Keratinocyte (primary cell): ENCODE measurements around the gene DNAH17. TPM values are rescaled to one million over a fixed set of nuclear protein-coding genes. Genes with fewer than 3 reads are reported as not detected.

Source experiments
- DNase-seq: peaks from one replicate; pipeline ENCODE4 v3.0.0-alpha.2; 2011; ENCODE audit warnings: low read depth, missing footprints, low spot score
- FAIRE-seq: peaks from 2 replicates; lab custom pipeline; 2011; peaks lifted over from hg19 to GRCh38; lab: Jason Lieb, UNC
- H2AFZ ChIP-seq: 2 replicates; pipeline ENCODE4 v1.6.0; 2012; ENCODE audit warnings: low read length, control low read depth, inconsistent platforms; ENCODE audit not compliant: control insufficient read depth
- H3K27ac ChIP-seq: 2 replicates; pipeline ENCODE4 v1.5.1; 2011; ENCODE audit warnings: low read length; ENCODE audit not compliant: control insufficient read depth, insufficient read depth
- H3K27me3 ChIP-seq: 3 replicates; pipeline ENCODE4 v1.6.0; 2011; ENCODE audit warnings: low read length; ENCODE audit not compliant: control insufficient read depth, insufficient read depth; ENCODE audit errors: extremely low read depth
- H3K36me3 ChIP-seq, 2 experiments: 2 replicates in 1 of 2; 3 replicates in 1 of 2; pipeline ENCODE4 v1.5.1; 2011; ENCODE audit warnings: low read length in 2 of 2, mild to moderate bottlenecking in 1 of 2; ENCODE audit not compliant: control insufficient read depth in 2 of 2, insufficient read depth in 2 of 2; ENCODE audit errors: extremely low read depth in 1 of 2
- H3K4me1 ChIP-seq: 3 replicates; pipeline ENCODE4 v1.5.1; 2011; ENCODE audit warnings: low read length; ENCODE audit not compliant: control insufficient read depth, insufficient read depth; ENCODE audit errors: extremely low read depth
- H3K4me2 ChIP-seq: 3 replicates; pipeline ENCODE4 v1.6.0; 2011; ENCODE audit warnings: low read depth, low read length; ENCODE audit not compliant: control insufficient read depth, insufficient read depth; ENCODE audit errors: extremely low read depth
- H3K4me3 ChIP-seq, 3 experiments: fragments of 200-600 bp in 1 of 3; sonication (generic) in 1 of 3; 2 replicates in 2 of 3; 3 replicates in 1 of 3; pipeline ENCODE4 v1.5.1; 2011 to 2016; ENCODE audit warnings: low read length in 3 of 3, mild to moderate bottlenecking in 3 of 3, control low read depth in 2 of 3, inconsistent platforms in 1 of 3, low read depth in 1 of 3, mixed read lengths in 1 of 3, mixed run types in 1 of 3, moderate library complexity in 1 of 3; ENCODE audit not compliant: control insufficient read depth in 2 of 3, insufficient read depth in 2 of 3; ENCODE audit errors: extremely low read depth in 1 of 3
- H3K79me2 ChIP-seq: 2 replicates; pipeline ENCODE4 v1.6.0; 2012; ENCODE audit warnings: low read length; ENCODE audit not compliant: control insufficient read depth, insufficient read depth
- H3K9ac ChIP-seq: 3 replicates; pipeline ENCODE4 v1.6.0; 2011; ENCODE audit warnings: low read length; ENCODE audit not compliant: control insufficient read depth, insufficient read depth; ENCODE audit errors: extremely low read depth
- H3K9me1 ChIP-seq: 3 replicates; pipeline ENCODE4 v1.6.0; 2011; ENCODE audit warnings: low read length; ENCODE audit not compliant: control insufficient read depth, insufficient read depth; ENCODE audit errors: extremely low read depth
- H3K9me3 ChIP-seq: 2 replicates; pipeline ENCODE4 v1.5.1; 2012; ENCODE audit warnings: low read depth, low read length; ENCODE audit not compliant: control insufficient read depth
- H4K20me1 ChIP-seq: 3 replicates; pipeline ENCODE4 v1.6.0; 2011; ENCODE audit warnings: low read length; ENCODE audit not compliant: control insufficient read depth, insufficient read depth; ENCODE audit errors: extremely low read depth
- CTCF ChIP-seq, 3 experiments: IDR thresholded peaks in 1 of 3; conservative IDR thresholded peaks in 1 of 3; optimal IDR thresholded peaks in 1 of 3; 2 replicates in 2 of 3; 3 replicates in 1 of 3; pipeline versions ENCODE3 to v1.5.1; 2011; ENCODE audit warnings: low read length in 3 of 3, mild to moderate bottlenecking in 3 of 3, moderate library complexity in 2 of 3, control low read depth in 1 of 3, inconsistent platforms in 1 of 3; ENCODE audit not compliant: insufficient read depth in 2 of 3; ENCODE audit errors: extremely low read depth in 1 of 3
- EZH2 ChIP-seq: IDR thresholded peaks from one replicate; pipeline ENCODE4 v1.6.1; 2012; ENCODE audit warnings: inconsistent platforms, mild to moderate bottlenecking, low read length, moderate library complexity
- dilution Hi-C: fragments of 300-500 bp; cut with MboI; formaldehyde crosslinking; loops from one replicate; pipeline ENCODE4 v1.7.0; 2020; ENCODE audit warnings: low sequenced_read_pairs; ENCODE audit not compliant: extremely low pct_ligation_motif_present
- polyA plus RNA-seq, 5 experiments: library from polyadenylated mRNA; depleted of rRNA in 3 of 5; stranded (reverse) in 3 of 5; stranded (forward) in 1 of 5; unstranded in 1 of 5; fragments of >200 nt; gene quantifications; 1 replicate in 1 of 5; 2 replicates in 3 of 5; 3 replicates in 1 of 5; pipeline versions ENCODE4 v1.2.1 to v1.2.3, GENCODE V29; 2011 to 2012; ENCODE audit warnings: missing spikeins in 2 of 5, low read depth in 1 of 5, low replicate concordance in 1 of 5

The DNAH17 gene
- polyA plus RNA-seq, 1 donor (not counting 4 experiments of a cell fraction or from before 2014, with no cell fraction given) = 0.16 TPM

DNA sequence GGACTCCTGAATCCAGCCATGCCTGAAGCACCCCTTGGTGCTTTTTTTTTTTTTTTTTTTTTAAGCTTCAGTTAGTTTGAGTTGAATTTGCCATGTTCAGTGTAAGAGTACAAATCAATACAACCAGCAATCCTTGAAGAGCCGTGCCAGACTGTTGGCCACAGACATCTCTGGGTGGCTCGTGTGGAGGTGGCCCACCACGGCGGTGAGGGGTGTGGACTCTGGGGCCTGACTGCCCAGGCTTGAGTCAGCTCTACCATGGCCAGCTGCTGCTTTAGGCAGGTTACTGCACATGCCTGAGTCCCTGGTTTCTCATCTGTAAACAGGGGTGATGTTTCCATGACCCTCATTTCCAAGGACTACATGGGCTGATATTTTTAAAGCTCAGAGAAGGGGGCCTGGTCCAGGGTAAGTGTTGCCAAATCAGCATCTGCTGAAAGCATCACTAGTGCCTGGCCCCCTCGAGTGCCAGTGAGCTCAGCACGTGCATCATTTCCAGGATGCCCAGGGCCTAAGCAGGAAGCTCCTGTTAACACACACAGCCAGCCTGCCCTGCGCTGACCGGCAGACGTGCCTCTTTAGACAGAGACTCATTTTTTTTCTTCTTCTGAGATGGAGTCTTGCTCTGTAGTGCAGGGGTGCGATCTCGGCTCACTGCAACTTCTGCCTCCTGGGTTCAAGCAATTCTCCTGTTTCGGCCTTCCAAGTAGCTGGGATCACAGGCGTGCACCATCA, 90.1 kb downstream of the DNAH17 start:
- dilution Hi-C loops = no loop called here

GRCh38 chr17:78486228-78486802, 90.9 kb downstream of the DNAH17 start:
- no peaks in the 10 kb centered on the region for H3K79me2 ChIP-seq
- no peaks in the 10 kb centered on the region for H4K20me1 ChIP-seq
- no peak for FAIRE-seq
- H3K27me3 ChIP-seq = no peaks in the 10 kb centered on the region
- no peak for DNase-seq
- no peaks in the 10 kb centered on the region for H3K9me3 ChIP-seq
- no peaks in the 10 kb centered on the region for H3K4me1 ChIP-seq
- H3K27ac ChIP-seq = no peak overlapping the region
- no peak overlapping the region for H3K4me2 ChIP-seq
- no peak overlapping the region for H3K9ac ChIP-seq
- dilution Hi-C loops = no loop called here
- no peaks in the 10 kb centered on the region for H3K36me3 ChIP-seq
- H3K4me3 ChIP-seq = no peak overlapping the region
- TF ChIP-seq EZH2 = no peak
- no peak for TF ChIP-seq CTCF (optimal IDR thresholded peaks at IDR 0.05 in 1 of 3, IDR thresholded peaks at IDR 0.05 in 1 of 3, conservative IDR thresholded peaks at IDR 0.05 in 1 of 3; ENCODE audit: extremely low read depth in 1 of 3, insufficient read depth in 2 of 3, low read length in 3 of 3)
- H3K9me1 ChIP-seq = no peaks in the 10 kb centered on the region
- no peak overlapping the region for H2AFZ ChIP-seq

More for the DNA sequence above, 90.1 kb downstream of the DNAH17 start:
- Histone ChIP-seq H3K4me2 (no peak overlapping the region), H3K27me3 (no peaks in the 10 kb centered on the region), H3K4me3 (no peak overlapping the region), H4K20me1 (no peaks in the 10 kb centered on the region), H2AFZ (no peak overlapping the region), H3K36me3 (no peaks in the 10 kb centered on the region), H3K9ac (no peak overlapping the region), H3K27ac (no peak overlapping the region), H3K4me1 (no peaks in the 10 kb centered on the region), H3K79me2 (no peaks in the 10 kb centered on the region), H3K9me3 (no peaks in the 10 kb centered on the region), H3K9me1 (no peaks in the 10 kb centered on the region)
- FAIRE-seq (no peak), DNase-seq (no peak)
- TF ChIP-seq CTCF (optimal IDR thresholded peaks at IDR 0.05 in 1 of 3, IDR thresholded peaks at IDR 0.05 in 1 of 3, conservative IDR thresholded peaks at IDR 0.05 in 1 of 3; ENCODE audit: extremely low read depth in 1 of 3, insufficient read depth in 2 of 3, low read length in 3 of 3) (no peak), EZH2 (no peak)
